HL-60 (cell line): ENCODE measurements around the gene KCNJ3.

Experiments
- CTCF ChIP-seq: IDR thresholded peaks from one replicate; pipeline ENCODE4 v1.5.1; 2011; ENCODE audit warnings: low read length, control low read depth, inconsistent platforms; ENCODE audit not compliant: insufficient read depth
- POLR2AphosphoS5 ChIP-seq: IDR thresholded peaks from 2 replicates; pipeline ENCODE4 v1.6.1; 2012; ENCODE audit warnings: low read depth
- REST ChIP-seq: IDR thresholded peaks from 2 replicates; pipeline ENCODE4 v1.6.1; 2012; ENCODE audit warnings: low read depth; ENCODE audit not compliant: insufficient replicate concordance

- TF ChIP-seq CTCF (no peak), POLR2AphosphoS5 (no peak), REST (no peak)
Observed at GRCh38 chr2:154827286-154827685, 128.8 kb downstream of the KCNJ3 start.
